ENCODE measurements around the gene PPM1L.
"Not testable (repeated sequence)": the region's sequence is repeated elsewhere in the genome, so short reads cannot be mapped to it uniquely, and the experiment has no call there.

Gene PPM1L

GRCh38 chr3:160755776-160756304 is at the start of gene PPM1L:
TSS of gene PPM1L (plus strand) at chr3:160756231.
- no peak for DNase-seq

- DNase-seq = no peak
Observed at GRCh38 chr3:160707187-160707794, 48.7 kb upstream of the PPM1L start.

GRCh38 chr3:160709477-160710182 is 46.4 kb upstream of the PPM1L start:
- no peak for DNase-seq

- DNase-seq = not testable (repeated sequence)
Observed at GRCh38 chr3:160713144-160713543, 42.9 kb upstream of the PPM1L start.

GRCh38 chr3:160719710-160720109 is 36.3 kb upstream of the PPM1L start:
- no peak for DNase-seq

- DNase-seq = no peak
Observed at GRCh38 chr3:160720123-160720746, 35.8 kb upstream of the PPM1L start.

- DNase-seq = no peak
Observed at GRCh38 chr3:160722331-160722730, 33.7 kb upstream of the PPM1L start.

- no peak for DNase-seq
Observed at GRCh38 chr3:160725338-160725737, 30.7 kb upstream of the PPM1L start.

GRCh38 chr3:160735826-160736225 is 20.2 kb upstream of the PPM1L start:
- no peak for DNase-seq

- no peak for DNase-seq
Observed at GRCh38 chr3:160738048-160738447, 18.0 kb upstream of the PPM1L start.

GRCh38 chr3:160739079-160739478 is 17.0 kb upstream of the PPM1L start:
- DNase-seq = no peak

GRCh38 chr3:160746976-160747375 is 9.1 kb upstream of the PPM1L start:
- no peak for DNase-seq

- DNase-seq = no peak
Observed at GRCh38 chr3:160747422-160747821, 8.6 kb upstream of the PPM1L start.

- no peak for DNase-seq
Observed at GRCh38 chr3:160748231-160748630, 7.8 kb upstream of the PPM1L start.

GRCh38 chr3:160748787-160749186 is 7.2 kb upstream of the PPM1L start:
- DNase-seq = no peak

- DNase-seq = no peak
Observed at GRCh38 chr3:160753953-160754352, 2.1 kb upstream of the PPM1L start.

GRCh38 chr3:160754371-160754854 is 1.6 kb upstream of the PPM1L start:
- DNase-seq = no peak

- DNase-seq = no peak
Observed at GRCh38 chr3:160754855-160755747, 930 bp upstream of the PPM1L start.

- DNase-seq = no peak
Observed at GRCh38 chr3:160757233-160758106, 1.4 kb downstream of the PPM1L start.

GRCh38 chr3:160758929-160759577 is 3.0 kb downstream of the PPM1L start:
- no peak for DNase-seq

- DNase-seq = no peak
Observed at GRCh38 chr3:160763073-160763472, 7.0 kb downstream of the PPM1L start.
